Activated B cell treated with CpG ODN at 0.5 μM for 24 hours (primary cell): Measurements from ENCODE around the gene SASH1. TPM values are rescaled to one million over a fixed set of nuclear protein-coding genes. Genes with fewer than 3 reads are reported as not detected.
A peak's percentile ranks its signal among the peaks of the same experiment; 100 is the strongest.

ENCODE experiments used
- ATAC-seq: fragments of 200-7000 bp; cut with Tn5 transposase; one replicate; pipeline ENCODE4 v1.10.0; 2021; ENCODE audit warnings: low read depth, mild to moderate bottlenecking, moderate library complexity
- CTCF ChIA-PET: fragments of 350-600 bp; sonication (Branson Sonifier 250); formaldehyde crosslinking; loops from one replicate; lab custom pipeline; 2021; ENCODE audit warnings: antibody characterized with exemption; lab: Charles Lee
- POLR2A ChIA-PET: fragments of 350-600 bp; sonication (Branson Sonifier 250); formaldehyde crosslinking; loops from one replicate; lab custom pipeline; 2021; ENCODE audit warnings: antibody characterized with exemption; lab: Charles Lee
- DNase-seq: peaks from one replicate; pipeline ENCODE4 v3.0.0; 2022
- H3K27ac Mint-ChIP-seq: one replicate; pipeline ENCODE4 v1.8.0; 2020; ENCODE audit warnings: mixed read lengths
- H3K27me3 Mint-ChIP-seq: one replicate; pipeline ENCODE4 v1.8.0; 2021; ENCODE audit warnings: mixed read lengths
- H3K36me3 Mint-ChIP-seq: one replicate; pipeline ENCODE4 v1.8.0; 2021; ENCODE audit warnings: low read depth, mixed read lengths
- H3K4me1 Mint-ChIP-seq: one replicate; pipeline ENCODE4 v1.8.0; 2021; ENCODE audit warnings: mixed read lengths
- H3K4me3 Mint-ChIP-seq: one replicate; pipeline ENCODE4 v1.8.0; 2020; ENCODE audit warnings: mild to moderate bottlenecking, mixed read lengths
- H3K9me3 Mint-ChIP-seq: one replicate; pipeline ENCODE4 v1.8.0; 2020; ENCODE audit warnings: mixed read lengths
- CTCF ChIP-seq: fragments of 200-600 bp; IDR thresholded peaks from one replicate; pipeline ENCODE4 v1.8.0; 2022; ENCODE audit warnings: antibody characterized with exemption, mild to moderate bottlenecking
- intact Hi-C: fragments of 100-400 bp; cut with micrococcal nuclease; formaldehyde crosslinking; loops from one replicate; pipeline ENCODE4 v1.15.1; 2024
- total RNA-seq: library from RNA; stranded (reverse); gene quantifications from 2 replicates; pipeline ENCODE4 v1.2.3, GENCODE V29; 2022

The SASH1 gene
- total RNA-seq, 1 donor from 2014 or later = 0.49 TPM

GRCh38 chr6:148450866-148451265 is 108.2 kb downstream of the SASH1 start:
- Mint-ChIP-seq H3K4me1 (peaks cover 4% of the 10 kb centered on the region), H3K27ac (no peak overlapping the region), H3K4me3 (no peak overlapping the region), H3K36me3 (no peaks in the 10 kb centered on the region), H3K27me3 (peaks cover 33% of the 10 kb centered on the region), H3K9me3 (no peaks in the 10 kb centered on the region)
- ATAC-seq (no peak), DNase-seq (no peak)
- intact Hi-C loops = no loop called here
- TF ChIP-seq CTCF = no peak
- CTCF ChIA-PET = no interaction called here
- POLR2A ChIA-PET = no interaction called here

GRCh38 chr6:148451690-148452089 is 109.1 kb downstream of the SASH1 start:
- CTCF ChIA-PET = no interaction called here
- DNase-seq = no peak
- Mint-ChIP-seq H3K27ac (no peak overlapping the region), H3K9me3 (no peaks in the 10 kb centered on the region), H3K4me3 (no peak overlapping the region), H3K27me3 (peaks cover 36% of the 10 kb centered on the region), H3K36me3 (no peaks in the 10 kb centered on the region), H3K4me1 (peaks cover 4% of the 10 kb centered on the region)
- POLR2A ChIA-PET = no interaction called here
- TF ChIP-seq CTCF = no peak
- ATAC-seq = peak; percentile 45
- intact Hi-C loops = no loop called here

- peaks cover 36% of the 10 kb centered on the region for H3K27me3 Mint-ChIP-seq
- no peaks in the 10 kb centered on the region for H3K36me3 Mint-ChIP-seq
- H3K9me3 Mint-ChIP-seq = no peaks in the 10 kb centered on the region
- peaks cover 4% of the 10 kb centered on the region for H3K4me1 Mint-ChIP-seq
- no peak overlapping the region for H3K27ac Mint-ChIP-seq
- ChIA-PET POLR2A (no interaction called here), CTCF (no interaction called here)
- intact Hi-C loops = no loop called here
- DNase-seq (no peak), ATAC-seq (no peak)
- no peak for TF ChIP-seq CTCF
- H3K4me3 Mint-ChIP-seq = no peak overlapping the region
Measured at GRCh38 chr6:148452876-148453275, 110.2 kb downstream of the SASH1 start.

GRCh38 chr6:148453906-148454305 is 111.3 kb downstream of the SASH1 start:
- CTCF ChIA-PET = interaction anchor here (1.7 kb wide), 1 partner anchor 10 kb away, joined by 7 read pairs; no protein-coding TSS in a partner anchor

GRCh38 chr6:148455225-148455624 is 112.6 kb downstream of the SASH1 start:
- Mint-ChIP-seq H3K27ac (no peak overlapping the region), H3K27me3 (peaks cover 23% of the 10 kb centered on the region), H3K36me3 (no peaks in the 10 kb centered on the region), H3K4me1 (peaks cover 4% of the 10 kb centered on the region), H3K9me3 (no peaks in the 10 kb centered on the region), H3K4me3 (no peak overlapping the region)
- intact Hi-C loops = no loop called here
- ChIA-PET CTCF (interaction anchor here (1.7 kb wide), 1 partner anchor 9 kb away, joined by 7 read pairs; no protein-coding TSS in a partner anchor), POLR2A (no interaction called here)
- TF ChIP-seq CTCF = no peak
- no peak for DNase-seq
- no peak for ATAC-seq

More at GRCh38 chr6:148453906-148454305, 111.3 kb downstream of the SASH1 start:
- Mint-ChIP-seq H3K4me1 (peaks cover 4% of the 10 kb centered on the region), H3K4me3 (no peak overlapping the region), H3K9me3 (no peaks in the 10 kb centered on the region), H3K27ac (no peak overlapping the region), H3K36me3 (no peaks in the 10 kb centered on the region), H3K27me3 (peaks cover 27% of the 10 kb centered on the region)
- TF ChIP-seq CTCF = no peak
- no peak for ATAC-seq
- intact Hi-C loops = no loop called here
- POLR2A ChIA-PET = no interaction called here
- DNase-seq = no peak
